MM.1S (cell line): ENCODE measurements around the gene TMTC3.

ENCODE experiments used
- CTCF ChIP-seq: fragments of 300-600 bp; sonication (generic); IDR thresholded peaks from 2 replicates; pipeline ENCODE4 v1.5.1; 2016; ENCODE audit warnings: antibody characterized with exemption, low read length, mixed read lengths
- EZH2 ChIP-seq: fragments of 300-600 bp; sonication (generic); optimal IDR thresholded peaks from 2 replicates; pipeline ENCODE3; 2017; ENCODE audit warnings: low read depth, mild to moderate bottlenecking, antibody characterized with exemption, low read length, mixed read lengths

- peak; percentile 56 for TF ChIP-seq CTCF
- TF ChIP-seq EZH2, result no peak
Measured at GRCh38 chr12:88111074-88111652, 30.9 kb upstream of the TMTC3 start.
